Fibroblast of lung (primary cell): ENCODE data around the gene RIN3. TPM values are rescaled to one million over a fixed set of nuclear protein-coding genes. Genes with fewer than 3 reads are reported as not detected.

Source experiments
- DNase-seq, 2 donors: peaks; one replicate each; pipeline versions ENCODE4 v3.0.0 to v3.0.0-alpha.2; 2010; ENCODE audit warnings: low read depth in 2 of 2
- H2AFZ ChIP-seq: 2 replicates; pipeline ENCODE4 v1.5.1; 2012; ENCODE audit warnings: low read length, control low read depth, inconsistent platforms
- H3K27ac ChIP-seq: 2 replicates; pipeline ENCODE4 v1.5.1; 2011; ENCODE audit warnings: low read length, control low read depth; ENCODE audit not compliant: insufficient read depth
- H3K27me3 ChIP-seq: 2 replicates; pipeline ENCODE4 v1.5.1; 2011; ENCODE audit warnings: mild to moderate bottlenecking, low read length; ENCODE audit not compliant: control insufficient read depth, insufficient read depth
- H3K36me3 ChIP-seq: 2 replicates; pipeline ENCODE4 v1.5.1; 2011; ENCODE audit warnings: low read length; ENCODE audit not compliant: control insufficient read depth, insufficient read depth
- H3K4me1 ChIP-seq: 2 replicates; pipeline ENCODE4 v1.5.1; 2011; ENCODE audit warnings: low read length; ENCODE audit not compliant: control insufficient read depth, insufficient read depth; ENCODE audit errors: extremely low read depth
- H3K4me2 ChIP-seq: 2 replicates; pipeline ENCODE4 v1.5.1; 2011; ENCODE audit warnings: low read length, control low read depth; ENCODE audit not compliant: insufficient read depth; ENCODE audit errors: extremely low read depth
- H3K4me3 ChIP-seq, 4 experiments: fragments of 200-600 bp in 1 of 4; sonication (generic) in 1 of 4; replicated peaks in 1 of 4; 2 replicates each; pipeline ENCODE4 v1.5.1; 2011 to 2016; ENCODE audit warnings: low read length in 4 of 4, low read depth in 3 of 4, mild to moderate bottlenecking in 3 of 4, control low read depth in 2 of 4, inconsistent platforms in 1 of 4, mixed read lengths in 1 of 4; ENCODE audit not compliant: insufficient read depth in 1 of 4; ENCODE audit errors: control extremely low read depth in 1 of 4
- H3K79me2 ChIP-seq: 2 replicates; pipeline ENCODE4 v1.5.1; 2012; ENCODE audit warnings: mild to moderate bottlenecking, low read length, inconsistent platforms; ENCODE audit not compliant: control insufficient read depth, insufficient read depth
- H3K9ac ChIP-seq: 2 replicates; pipeline ENCODE4 v1.5.1; 2011; ENCODE audit warnings: mild to moderate bottlenecking, low read length, control low read depth; ENCODE audit not compliant: insufficient read depth
- H3K9me3 ChIP-seq: 2 replicates; pipeline ENCODE4 v1.5.1; 2012; ENCODE audit warnings: low read depth, low read length; ENCODE audit not compliant: control insufficient read depth, insufficient read depth
- H4K20me1 ChIP-seq: 2 replicates; pipeline ENCODE4 v1.5.1; 2011; ENCODE audit warnings: low read length; ENCODE audit not compliant: control insufficient read depth, insufficient read depth; ENCODE audit errors: extremely low read depth
- CTCF ChIP-seq, 2 donors: IDR thresholded peaks in 1 of 2; conservative IDR thresholded peaks in 1 of 2; 1 replicate in 1 of 2; 2 replicates in 1 of 2; pipeline ENCODE4 v1.5.1; 2011 to 2012; ENCODE audit warnings: low read length in 2 of 2, control low read depth in 1 of 2, inconsistent platforms in 1 of 2, low read depth in 1 of 2, mild to moderate bottlenecking in 1 of 2
- EZH2 ChIP-seq: IDR thresholded peaks from 2 replicates; pipeline ENCODE4 v1.5.1; 2012; ENCODE audit warnings: low read length, control low read depth, mild to moderate bottlenecking; ENCODE audit errors: missing control alignments
- polyA plus RNA-seq, 2 donors: library from polyadenylated mRNA; depleted of rRNA in 1 of 2; stranded (reverse) in 1 of 2; unstranded in 1 of 2; fragments of >200 nt; gene quantifications; 2 replicates each; pipeline ENCODE4 v1.2.1, GENCODE V29; 2011 to 2012; ENCODE audit warnings: missing spikeins in 1 of 2
- total RNA-seq: library from RNA; depleted of rRNA; stranded (reverse); fragments of >200 nt; gene quantifications from 2 replicates; pipeline ENCODE4 v1.2.1, GENCODE V29; 2014

The RIN3 gene
- total and polyA plus RNA-seq, 2 donors (not counting 1 experiment from before 2014, with no cell fraction given) = 8.9 to 9.2 TPM

GRCh38 chr14:92589213-92589852, 75.8 kb downstream of the RIN3 start:
- Histone ChIP-seq H4K20me1 (no peaks in the 10 kb centered on the region), H3K4me3 (no peak overlapping the region), H2AFZ (no peak overlapping the region), H3K9ac (no peak overlapping the region), H3K27me3 (no peaks in the 10 kb centered on the region), H3K4me1 (peaks cover 19% of the 10 kb centered on the region), H3K27ac (no peak overlapping the region), H3K9me3 (no peaks in the 10 kb centered on the region), H3K4me2 (no peak overlapping the region), H3K79me2 (no peaks in the 10 kb centered on the region), H3K36me3 (peaks cover 1% of the 10 kb centered on the region)
- DNase-seq = peak; percentile 30 to 64
- TF ChIP-seq CTCF (conservative IDR thresholded peaks at IDR 0.05 in 1 of 2, IDR thresholded peaks at IDR 0.05 in 1 of 2; ENCODE audit: low read depth in 1 of 2, low read length in 2 of 2) = peak; percentile 28 to 60
- no peak for TF ChIP-seq EZH2

- no peaks in the 10 kb centered on the region for H3K9me3 ChIP-seq
- H3K4me3 ChIP-seq = no peak overlapping the region
- peaks cover 1% of the 10 kb centered on the region for H3K36me3 ChIP-seq
- no peaks in the 10 kb centered on the region for H3K79me2 ChIP-seq
- H3K27me3 ChIP-seq = no peaks in the 10 kb centered on the region
- no peak overlapping the region for H2AFZ ChIP-seq
- no peak for TF ChIP-seq EZH2
- TF ChIP-seq CTCF (conservative IDR thresholded peaks at IDR 0.05 in 1 of 2, IDR thresholded peaks at IDR 0.05 in 1 of 2; ENCODE audit: low read depth in 1 of 2, low read length in 2 of 2) = no peak
- no peak overlapping the region for H3K9ac ChIP-seq
- H3K27ac ChIP-seq = no peak overlapping the region
- no peak overlapping the region for H3K4me2 ChIP-seq
- H3K4me1 ChIP-seq = peaks cover 16% of the 10 kb centered on the region
- no peaks in the 10 kb centered on the region for H4K20me1 ChIP-seq
- no peak for DNase-seq
Observed at GRCh38 chr14:92590176-92590575, 76.6 kb downstream of the RIN3 start.

GRCh38 chr14:92590941-92591340, 77.4 kb downstream of the RIN3 start:
- Histone ChIP-seq H3K27ac (no peak overlapping the region), H3K4me1 (peaks cover 9% of the 10 kb centered on the region), H3K27me3 (no peaks in the 10 kb centered on the region), H3K9me3 (no peaks in the 10 kb centered on the region), H4K20me1 (no peaks in the 10 kb centered on the region), H3K9ac (no peak overlapping the region), H2AFZ (no peak overlapping the region), H3K79me2 (no peaks in the 10 kb centered on the region), H3K36me3 (peaks cover 1% of the 10 kb centered on the region), H3K4me2 (no peak overlapping the region), H3K4me3 (no peak overlapping the region)
- DNase-seq = peak in 1 of 2 donors; percentile 64
- no peak for TF ChIP-seq EZH2
- TF ChIP-seq CTCF (conservative IDR thresholded peaks at IDR 0.05 in 1 of 2, IDR thresholded peaks at IDR 0.05 in 1 of 2; ENCODE audit: low read depth in 1 of 2, low read length in 2 of 2) = no peak
